Cardiac fibroblast (primary cell): ENCODE results near the gene RESP18.
"Not testable (repeated sequence)": the region's sequence is repeated elsewhere in the genome, so short reads cannot be mapped to it uniquely, and the experiment has no call there.

Source experiments
- DNase-seq, 2 donors: peaks; one replicate each; pipeline versions ENCODE4 v3.0.0 to v3.0.0-alpha.2; 2010; ENCODE audit warnings: low read depth in 2 of 2
- H3K4me3 ChIP-seq, 2 donors: replicated peaks in 1 of 2; 1 replicate in 1 of 2; 2 replicates in 1 of 2; pipeline ENCODE4 v1.5.1; 2011; ENCODE audit warnings: low read depth in 2 of 2, low read length in 2 of 2, mild to moderate bottlenecking in 2 of 2, moderate library complexity in 1 of 2
- TF ChIP-seq, protein P1 (sequence below): IDR thresholded peaks from one replicate; pipeline ENCODE4 v1.5.1; 2011; ENCODE audit warnings: low read depth, mild to moderate bottlenecking, low read length, inconsistent platforms

The RESP18 gene

GRCh38 chr2:219331560-219332213 is 857 bp downstream of the RESP18 start:
- no peak overlapping the region for H3K4me3 ChIP-seq
- TF ChIP-seq, protein P1, sequence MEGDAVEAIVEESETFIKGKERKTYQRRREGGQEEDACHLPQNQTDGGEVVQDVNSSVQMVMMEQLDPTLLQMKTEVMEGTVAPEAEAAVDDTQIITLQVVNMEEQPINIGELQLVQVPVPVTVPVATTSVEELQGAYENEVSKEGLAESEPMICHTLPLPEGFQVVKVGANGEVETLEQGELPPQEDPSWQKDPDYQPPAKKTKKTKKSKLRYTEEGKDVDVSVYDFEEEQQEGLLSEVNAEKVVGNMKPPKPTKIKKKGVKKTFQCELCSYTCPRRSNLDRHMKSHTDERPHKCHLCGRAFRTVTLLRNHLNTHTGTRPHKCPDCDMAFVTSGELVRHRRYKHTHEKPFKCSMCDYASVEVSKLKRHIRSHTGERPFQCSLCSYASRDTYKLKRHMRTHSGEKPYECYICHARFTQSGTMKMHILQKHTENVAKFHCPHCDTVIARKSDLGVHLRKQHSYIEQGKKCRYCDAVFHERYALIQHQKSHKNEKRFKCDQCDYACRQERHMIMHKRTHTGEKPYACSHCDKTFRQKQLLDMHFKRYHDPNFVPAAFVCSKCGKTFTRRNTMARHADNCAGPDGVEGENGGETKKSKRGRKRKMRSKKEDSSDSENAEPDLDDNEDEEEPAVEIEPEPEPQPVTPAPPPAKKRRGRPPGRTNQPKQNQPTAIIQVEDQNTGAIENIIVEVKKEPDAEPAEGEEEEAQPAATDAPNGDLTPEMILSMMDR, result no peak
- DNase-seq, result peak; percentile 26 to 41

- TF ChIP-seq, protein P1, result no peak
- H3K4me3 ChIP-seq, result no peak overlapping the region
- DNase-seq, result no peak
Observed at GRCh38 chr2:219327719-219328118, 4.8 kb downstream of the RESP18 start.

DNA sequence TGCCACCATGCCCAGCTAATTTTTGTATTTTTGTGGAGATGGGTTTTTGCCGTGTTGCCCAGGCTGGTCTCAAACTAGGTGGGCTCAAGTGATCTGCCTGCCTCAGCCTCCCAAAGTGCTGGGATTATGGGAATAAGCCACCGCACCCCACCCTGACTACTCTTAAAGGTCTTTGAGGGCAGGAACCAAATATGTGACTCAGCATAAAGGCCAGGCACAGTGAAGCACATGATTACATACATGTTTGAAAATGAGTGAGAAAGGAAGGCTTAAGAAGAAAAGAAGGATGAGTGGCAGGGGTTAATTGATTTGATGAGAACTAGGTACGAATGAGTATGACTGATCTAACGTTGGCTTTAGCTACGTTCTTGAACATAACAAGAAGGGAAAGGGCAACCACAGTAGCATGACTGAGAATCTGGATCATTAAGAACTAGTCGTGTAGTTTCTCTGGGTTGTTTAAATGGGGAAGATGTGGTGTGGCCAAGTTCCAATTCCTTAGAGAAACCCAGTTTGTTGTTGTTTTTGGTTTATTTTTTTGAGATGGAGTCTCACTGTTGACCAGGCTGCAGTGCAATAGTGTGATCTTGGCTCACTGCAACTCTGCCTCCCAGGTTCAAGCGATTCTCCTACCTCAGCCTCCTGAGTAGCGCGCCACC is 6.8 kb downstream of the RESP18 start:
- no peak overlapping the region for H3K4me3 ChIP-seq
- no peak for DNase-seq
- TF ChIP-seq, protein P1, result no peak

GRCh38 chr2:219325136-219325535 is 7.4 kb downstream of the RESP18 start:
- TF ChIP-seq, protein P1, result no peak
- no peak for DNase-seq

DNA sequence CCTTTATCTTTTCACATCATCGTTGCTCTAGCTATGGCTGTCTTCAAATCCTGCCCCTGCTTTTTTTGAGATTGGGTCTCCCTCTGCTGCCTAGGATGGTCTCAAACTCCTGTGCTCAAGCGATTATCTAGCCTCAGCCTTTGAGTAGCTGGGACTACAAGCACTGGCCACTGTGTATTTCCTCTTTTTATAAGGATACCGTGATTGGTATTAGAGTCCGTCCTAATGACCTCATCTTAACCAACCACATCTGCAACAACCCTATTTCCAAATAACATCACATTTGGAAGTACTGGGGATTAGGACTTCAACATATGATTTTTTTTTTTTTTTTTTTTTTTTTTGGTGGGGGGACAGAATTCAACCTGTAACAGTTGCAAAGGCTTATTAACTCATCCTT is 9.1 kb downstream of the RESP18 start:
- no peak overlapping the region for H3K4me3 ChIP-seq
- TF ChIP-seq, protein P1, result no peak
- DNase-seq, result no peak

More at GRCh38 chr2:219325136-219325535, 7.4 kb downstream of the RESP18 start:
- no peak overlapping the region for H3K4me3 ChIP-seq

GRCh38 chr2:219314804-219315468 is 17.6 kb downstream of the RESP18 start:
- no peak overlapping the region for H3K4me3 ChIP-seq
- TF ChIP-seq, protein P1, result no peak
- peak in 1 of 2 donors; percentile 25 for DNase-seq

DNA sequence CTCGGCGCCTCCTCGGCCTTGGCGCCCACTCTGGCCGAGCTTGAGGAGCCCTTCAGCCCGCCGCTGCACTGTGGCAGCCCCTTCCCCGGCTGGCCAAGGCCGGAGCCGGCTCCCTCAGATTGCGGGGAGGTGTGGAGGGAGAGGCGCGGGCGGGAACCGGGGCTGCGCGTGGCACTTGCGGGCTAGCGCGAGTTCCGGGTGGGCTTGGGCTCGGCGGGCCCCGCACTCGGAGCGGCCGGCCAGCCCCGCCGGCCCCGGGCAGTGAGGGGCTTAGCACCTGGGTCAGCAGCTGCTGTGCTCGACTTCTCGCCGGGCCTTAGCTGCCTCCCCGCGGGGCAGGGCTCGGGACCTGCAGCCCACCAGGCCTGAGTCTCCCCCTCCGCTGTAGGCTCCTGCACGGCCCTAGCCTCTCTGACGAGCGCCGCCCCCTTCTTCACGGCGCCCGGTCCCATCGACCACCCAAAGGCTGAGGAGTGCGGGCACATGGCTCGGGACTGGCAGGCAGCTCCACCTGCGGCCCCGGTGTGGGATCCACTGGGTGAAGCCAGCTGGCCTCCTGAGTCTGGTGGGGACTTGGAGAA is 19.8 kb downstream of the RESP18 start:
- H3K4me3 ChIP-seq, DNase-seq: not testable (repeated sequence)
